H1 (cell line): ENCODE measurements around the gene GPC6. TPM values are rescaled to one million over a fixed set of nuclear protein-coding genes. Genes with fewer than 3 reads are reported as not detected.

Experiments
- CEBPB ChIP-seq: IDR thresholded peaks from 2 replicates; pipeline ENCODE4 v1.6.1; 2012; ENCODE audit warnings: low read depth, low read length
- TEAD4 ChIP-seq: IDR thresholded peaks from 2 replicates; pipeline ENCODE4 v1.6.1; 2012; ENCODE audit warnings: low read depth, low read length, inconsistent platforms, mixed read lengths
- ZNF274 ChIP-seq: IDR thresholded peaks from 2 replicates; pipeline ENCODE4 v1.7.0; 2012; ENCODE audit warnings: low read length, borderline replicate concordance; ENCODE audit errors: extremely low read depth
- polyA plus RNA-seq, 7 experiments: library from polyadenylated mRNA; depleted of rRNA in 3 of 7; stranded (reverse) in 5 of 7; unstranded in 2 of 7; fragments of >200 nt in 5 of 7; fragments of 200-250 nt in 2 of 7; gene quantifications; 1 replicate in 5 of 7; 2 replicates in 1 of 7; 4 replicates in 1 of 7; pipeline versions ENCODE4 v1.2.1 to v1.2.3, GENCODE V29; 2011 to 2013; ENCODE audit warnings: missing spikeins in 2 of 7, mixed read lengths in 2 of 7
- total RNA-seq: library from RNA; stranded (reverse); fragmentation: NEBNext Ultra II Directional; extraction: Animal tissue kit (Norgen Biotek cat#: 25700); gene quantifications from 2 replicates; pipeline ENCODE4 v1.2.1, GENCODE V29; 2021
- TF ChIP-seq, protein P1 (sequence below): fragments of 300-600 bp; sonication (generic); IDR thresholded peaks from 2 replicates; pipeline ENCODE4 v1.7.1; 2012; ENCODE audit warnings: low read length, moderate library complexity, mild to moderate bottlenecking, inconsistent platforms; ENCODE audit not compliant: insufficient replicate concordance
- TF ChIP-seq, protein P2 (sequence below), 3 experiments: IDR thresholded peaks; 1 replicate in 2 of 3; 2 replicates in 1 of 3; pipeline versions ENCODE4 v1.5.1 to v1.6.1; 2011; ENCODE audit warnings: low read length in 3 of 3, mild to moderate bottlenecking in 3 of 3, inconsistent platforms in 2 of 3, low read depth in 1 of 3, moderate library complexity in 1 of 3; ENCODE audit not compliant: insufficient read depth in 1 of 3; ENCODE audit errors: control extremely low read depth in 1 of 3

The GPC6 gene
- total and polyA plus RNA-seq, 2 of the 8 experiments (the other 6 are each of a cell fraction or from before 2014, with no cell fraction given): 5.4 to 12.0 TPM

- TF ChIP-seq, protein P1, sequence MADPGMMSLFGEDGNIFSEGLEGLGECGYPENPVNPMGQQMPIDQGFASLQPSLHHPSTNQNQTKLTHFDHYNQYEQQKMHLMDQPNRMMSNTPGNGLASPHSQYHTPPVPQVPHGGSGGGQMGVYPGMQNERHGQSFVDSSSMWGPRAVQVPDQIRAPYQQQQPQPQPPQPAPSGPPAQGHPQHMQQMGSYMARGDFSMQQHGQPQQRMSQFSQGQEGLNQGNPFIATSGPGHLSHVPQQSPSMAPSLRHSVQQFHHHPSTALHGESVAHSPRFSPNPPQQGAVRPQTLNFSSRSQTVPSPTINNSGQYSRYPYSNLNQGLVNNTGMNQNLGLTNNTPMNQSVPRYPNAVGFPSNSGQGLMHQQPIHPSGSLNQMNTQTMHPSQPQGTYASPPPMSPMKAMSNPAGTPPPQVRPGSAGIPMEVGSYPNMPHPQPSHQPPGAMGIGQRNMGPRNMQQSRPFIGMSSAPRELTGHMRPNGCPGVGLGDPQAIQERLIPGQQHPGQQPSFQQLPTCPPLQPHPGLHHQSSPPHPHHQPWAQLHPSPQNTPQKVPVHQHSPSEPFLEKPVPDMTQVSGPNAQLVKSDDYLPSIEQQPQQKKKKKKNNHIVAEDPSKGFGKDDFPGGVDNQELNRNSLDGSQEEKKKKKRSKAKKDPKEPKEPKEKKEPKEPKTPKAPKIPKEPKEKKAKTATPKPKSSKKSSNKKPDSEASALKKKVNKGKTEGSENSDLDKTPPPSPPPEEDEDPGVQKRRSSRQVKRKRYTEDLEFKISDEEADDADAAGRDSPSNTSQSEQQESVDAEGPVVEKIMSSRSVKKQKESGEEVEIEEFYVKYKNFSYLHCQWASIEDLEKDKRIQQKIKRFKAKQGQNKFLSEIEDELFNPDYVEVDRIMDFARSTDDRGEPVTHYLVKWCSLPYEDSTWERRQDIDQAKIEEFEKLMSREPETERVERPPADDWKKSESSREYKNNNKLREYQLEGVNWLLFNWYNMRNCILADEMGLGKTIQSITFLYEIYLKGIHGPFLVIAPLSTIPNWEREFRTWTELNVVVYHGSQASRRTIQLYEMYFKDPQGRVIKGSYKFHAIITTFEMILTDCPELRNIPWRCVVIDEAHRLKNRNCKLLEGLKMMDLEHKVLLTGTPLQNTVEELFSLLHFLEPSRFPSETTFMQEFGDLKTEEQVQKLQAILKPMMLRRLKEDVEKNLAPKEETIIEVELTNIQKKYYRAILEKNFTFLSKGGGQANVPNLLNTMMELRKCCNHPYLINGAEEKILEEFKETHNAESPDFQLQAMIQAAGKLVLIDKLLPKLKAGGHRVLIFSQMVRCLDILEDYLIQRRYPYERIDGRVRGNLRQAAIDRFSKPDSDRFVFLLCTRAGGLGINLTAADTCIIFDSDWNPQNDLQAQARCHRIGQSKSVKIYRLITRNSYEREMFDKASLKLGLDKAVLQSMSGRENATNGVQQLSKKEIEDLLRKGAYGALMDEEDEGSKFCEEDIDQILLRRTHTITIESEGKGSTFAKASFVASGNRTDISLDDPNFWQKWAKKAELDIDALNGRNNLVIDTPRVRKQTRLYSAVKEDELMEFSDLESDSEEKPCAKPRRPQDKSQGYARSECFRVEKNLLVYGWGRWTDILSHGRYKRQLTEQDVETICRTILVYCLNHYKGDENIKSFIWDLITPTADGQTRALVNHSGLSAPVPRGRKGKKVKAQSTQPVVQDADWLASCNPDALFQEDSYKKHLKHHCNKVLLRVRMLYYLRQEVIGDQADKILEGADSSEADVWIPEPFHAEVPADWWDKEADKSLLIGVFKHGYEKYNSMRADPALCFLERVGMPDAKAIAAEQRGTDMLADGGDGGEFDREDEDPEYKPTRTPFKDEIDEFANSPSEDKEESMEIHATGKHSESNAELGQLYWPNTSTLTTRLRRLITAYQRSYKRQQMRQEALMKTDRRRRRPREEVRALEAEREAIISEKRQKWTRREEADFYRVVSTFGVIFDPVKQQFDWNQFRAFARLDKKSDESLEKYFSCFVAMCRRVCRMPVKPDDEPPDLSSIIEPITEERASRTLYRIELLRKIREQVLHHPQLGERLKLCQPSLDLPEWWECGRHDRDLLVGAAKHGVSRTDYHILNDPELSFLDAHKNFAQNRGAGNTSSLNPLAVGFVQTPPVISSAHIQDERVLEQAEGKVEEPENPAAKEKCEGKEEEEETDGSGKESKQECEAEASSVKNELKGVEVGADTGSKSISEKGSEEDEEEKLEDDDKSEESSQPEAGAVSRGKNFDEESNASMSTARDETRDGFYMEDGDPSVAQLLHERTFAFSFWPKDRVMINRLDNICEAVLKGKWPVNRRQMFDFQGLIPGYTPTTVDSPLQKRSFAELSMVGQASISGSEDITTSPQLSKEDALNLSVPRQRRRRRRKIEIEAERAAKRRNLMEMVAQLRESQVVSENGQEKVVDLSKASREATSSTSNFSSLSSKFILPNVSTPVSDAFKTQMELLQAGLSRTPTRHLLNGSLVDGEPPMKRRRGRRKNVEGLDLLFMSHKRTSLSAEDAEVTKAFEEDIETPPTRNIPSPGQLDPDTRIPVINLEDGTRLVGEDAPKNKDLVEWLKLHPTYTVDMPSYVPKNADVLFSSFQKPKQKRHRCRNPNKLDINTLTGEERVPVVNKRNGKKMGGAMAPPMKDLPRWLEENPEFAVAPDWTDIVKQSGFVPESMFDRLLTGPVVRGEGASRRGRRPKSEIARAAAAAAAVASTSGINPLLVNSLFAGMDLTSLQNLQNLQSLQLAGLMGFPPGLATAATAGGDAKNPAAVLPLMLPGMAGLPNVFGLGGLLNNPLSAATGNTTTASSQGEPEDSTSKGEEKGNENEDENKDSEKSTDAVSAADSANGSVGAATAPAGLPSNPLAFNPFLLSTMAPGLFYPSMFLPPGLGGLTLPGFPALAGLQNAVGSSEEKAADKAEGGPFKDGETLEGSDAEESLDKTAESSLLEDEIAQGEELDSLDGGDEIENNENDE: no peak
- TF ChIP-seq TEAD4 (no peak), ZNF274 (no peak), CEBPB (peak; percentile 72)
- TF ChIP-seq, protein P2, sequence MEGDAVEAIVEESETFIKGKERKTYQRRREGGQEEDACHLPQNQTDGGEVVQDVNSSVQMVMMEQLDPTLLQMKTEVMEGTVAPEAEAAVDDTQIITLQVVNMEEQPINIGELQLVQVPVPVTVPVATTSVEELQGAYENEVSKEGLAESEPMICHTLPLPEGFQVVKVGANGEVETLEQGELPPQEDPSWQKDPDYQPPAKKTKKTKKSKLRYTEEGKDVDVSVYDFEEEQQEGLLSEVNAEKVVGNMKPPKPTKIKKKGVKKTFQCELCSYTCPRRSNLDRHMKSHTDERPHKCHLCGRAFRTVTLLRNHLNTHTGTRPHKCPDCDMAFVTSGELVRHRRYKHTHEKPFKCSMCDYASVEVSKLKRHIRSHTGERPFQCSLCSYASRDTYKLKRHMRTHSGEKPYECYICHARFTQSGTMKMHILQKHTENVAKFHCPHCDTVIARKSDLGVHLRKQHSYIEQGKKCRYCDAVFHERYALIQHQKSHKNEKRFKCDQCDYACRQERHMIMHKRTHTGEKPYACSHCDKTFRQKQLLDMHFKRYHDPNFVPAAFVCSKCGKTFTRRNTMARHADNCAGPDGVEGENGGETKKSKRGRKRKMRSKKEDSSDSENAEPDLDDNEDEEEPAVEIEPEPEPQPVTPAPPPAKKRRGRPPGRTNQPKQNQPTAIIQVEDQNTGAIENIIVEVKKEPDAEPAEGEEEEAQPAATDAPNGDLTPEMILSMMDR (IDR thresholded peaks at IDR 0.05; ENCODE audit: control extremely low read depth in 1 of 3, insufficient read depth in 1 of 3, low read depth in 1 of 3, low read length in 3 of 3): peak in 2 of 3 experiments; percentile 39 to 43; a peak in 2 of 4 replicates
- TF ChIP-seq, all 59 proteins: peak for 3
Observed at GRCh38 chr13:94435604-94436226, 1209.1 kb downstream of the GPC6 start (continued).
